GM12801 (cell line): ENCODE results near the gene ALS2CL.

Source experiments
- TF ChIP-seq, protein P1 (sequence below): IDR thresholded peaks from one replicate; pipeline ENCODE4 v1.5.1; 2011; ENCODE audit warnings: control low read depth; ENCODE audit not compliant: insufficient read length; ENCODE audit errors: extremely low read depth

Gene ALS2CL, protein sequence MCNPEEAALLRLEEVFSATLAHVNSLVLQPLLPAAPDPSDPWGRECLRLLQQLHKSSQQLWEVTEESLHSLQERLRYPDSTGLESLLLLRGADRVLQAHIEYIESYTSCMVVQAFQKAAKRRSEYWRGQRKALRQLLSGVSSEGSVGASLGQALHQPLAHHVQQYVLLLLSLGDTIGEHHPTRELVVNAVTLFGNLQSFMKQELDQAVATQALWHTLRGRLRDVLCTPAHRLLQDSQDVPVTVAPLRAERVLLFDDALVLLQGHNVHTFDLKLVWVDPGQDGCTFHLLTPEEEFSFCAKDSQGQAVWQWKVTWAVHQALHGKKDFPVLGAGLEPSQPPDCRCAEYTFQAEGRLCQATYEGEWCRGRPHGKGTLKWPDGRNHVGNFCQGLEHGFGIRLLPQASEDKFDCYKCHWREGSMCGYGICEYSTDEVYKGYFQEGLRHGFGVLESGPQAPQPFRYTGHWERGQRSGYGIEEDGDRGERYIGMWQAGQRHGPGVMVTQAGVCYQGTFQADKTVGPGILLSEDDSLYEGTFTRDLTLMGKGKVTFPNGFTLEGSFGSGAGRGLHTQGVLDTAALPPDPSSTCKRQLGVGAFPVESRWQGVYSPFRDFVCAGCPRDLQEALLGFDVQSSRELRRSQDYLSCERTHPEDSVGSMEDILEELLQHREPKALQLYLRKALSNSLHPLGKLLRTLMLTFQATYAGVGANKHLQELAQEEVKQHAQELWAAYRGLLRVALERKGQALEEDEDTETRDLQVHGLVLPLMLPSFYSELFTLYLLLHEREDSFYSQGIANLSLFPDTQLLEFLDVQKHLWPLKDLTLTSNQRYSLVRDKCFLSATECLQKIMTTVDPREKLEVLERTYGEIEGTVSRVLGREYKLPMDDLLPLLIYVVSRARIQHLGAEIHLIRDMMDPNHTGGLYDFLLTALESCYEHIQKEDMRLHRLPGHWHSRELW

DNA sequence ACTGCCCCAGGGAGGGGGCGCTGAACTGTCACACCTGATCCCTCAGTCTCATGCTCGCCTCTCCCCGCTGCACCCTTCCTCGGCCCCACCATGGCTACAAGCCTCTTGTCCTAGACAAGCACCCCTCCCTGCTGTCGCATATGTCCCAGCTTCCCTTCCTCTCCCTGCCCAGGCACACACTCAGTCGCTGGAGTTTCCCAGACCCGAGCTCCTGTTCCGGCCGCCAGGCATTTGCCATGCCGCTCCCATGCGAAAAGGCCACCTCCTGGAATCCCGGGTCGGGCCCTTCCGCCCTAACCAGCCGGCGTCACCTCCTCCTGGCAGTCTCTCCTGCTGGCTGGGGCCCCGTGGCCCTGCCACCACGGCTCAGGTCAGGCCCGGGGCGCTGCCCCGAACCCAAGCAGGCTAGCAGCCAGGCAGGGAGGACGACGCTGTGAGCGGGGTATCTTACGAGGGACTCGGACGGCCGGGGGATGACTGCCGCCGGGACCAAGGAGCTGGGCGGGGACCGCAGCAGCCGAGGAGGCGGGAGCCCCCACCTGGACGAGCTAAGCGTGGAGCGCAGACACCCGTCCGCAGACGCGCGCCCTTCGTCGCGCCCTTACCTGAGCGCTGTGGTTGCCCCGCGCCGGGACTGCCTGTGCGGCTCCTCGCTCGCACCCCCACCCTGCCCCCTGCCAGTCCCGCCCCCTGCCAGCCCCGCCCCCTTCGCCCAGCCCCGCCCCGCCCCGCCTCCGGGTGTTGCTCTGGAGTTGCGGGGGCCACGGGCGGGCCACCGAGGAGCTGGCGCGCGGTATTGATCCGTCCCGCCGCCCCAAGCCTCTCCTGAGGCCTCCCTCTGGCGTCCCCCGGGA, at the start of gene ALS2CL:
Gene ALS2CL (minus strand): TSS at position 642 of the 854 bp plus-strand sequence. CDS start 4,239 bp downstream, outside the sequence.
- TF ChIP-seq, protein P1, sequence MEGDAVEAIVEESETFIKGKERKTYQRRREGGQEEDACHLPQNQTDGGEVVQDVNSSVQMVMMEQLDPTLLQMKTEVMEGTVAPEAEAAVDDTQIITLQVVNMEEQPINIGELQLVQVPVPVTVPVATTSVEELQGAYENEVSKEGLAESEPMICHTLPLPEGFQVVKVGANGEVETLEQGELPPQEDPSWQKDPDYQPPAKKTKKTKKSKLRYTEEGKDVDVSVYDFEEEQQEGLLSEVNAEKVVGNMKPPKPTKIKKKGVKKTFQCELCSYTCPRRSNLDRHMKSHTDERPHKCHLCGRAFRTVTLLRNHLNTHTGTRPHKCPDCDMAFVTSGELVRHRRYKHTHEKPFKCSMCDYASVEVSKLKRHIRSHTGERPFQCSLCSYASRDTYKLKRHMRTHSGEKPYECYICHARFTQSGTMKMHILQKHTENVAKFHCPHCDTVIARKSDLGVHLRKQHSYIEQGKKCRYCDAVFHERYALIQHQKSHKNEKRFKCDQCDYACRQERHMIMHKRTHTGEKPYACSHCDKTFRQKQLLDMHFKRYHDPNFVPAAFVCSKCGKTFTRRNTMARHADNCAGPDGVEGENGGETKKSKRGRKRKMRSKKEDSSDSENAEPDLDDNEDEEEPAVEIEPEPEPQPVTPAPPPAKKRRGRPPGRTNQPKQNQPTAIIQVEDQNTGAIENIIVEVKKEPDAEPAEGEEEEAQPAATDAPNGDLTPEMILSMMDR = no peak

DNA sequence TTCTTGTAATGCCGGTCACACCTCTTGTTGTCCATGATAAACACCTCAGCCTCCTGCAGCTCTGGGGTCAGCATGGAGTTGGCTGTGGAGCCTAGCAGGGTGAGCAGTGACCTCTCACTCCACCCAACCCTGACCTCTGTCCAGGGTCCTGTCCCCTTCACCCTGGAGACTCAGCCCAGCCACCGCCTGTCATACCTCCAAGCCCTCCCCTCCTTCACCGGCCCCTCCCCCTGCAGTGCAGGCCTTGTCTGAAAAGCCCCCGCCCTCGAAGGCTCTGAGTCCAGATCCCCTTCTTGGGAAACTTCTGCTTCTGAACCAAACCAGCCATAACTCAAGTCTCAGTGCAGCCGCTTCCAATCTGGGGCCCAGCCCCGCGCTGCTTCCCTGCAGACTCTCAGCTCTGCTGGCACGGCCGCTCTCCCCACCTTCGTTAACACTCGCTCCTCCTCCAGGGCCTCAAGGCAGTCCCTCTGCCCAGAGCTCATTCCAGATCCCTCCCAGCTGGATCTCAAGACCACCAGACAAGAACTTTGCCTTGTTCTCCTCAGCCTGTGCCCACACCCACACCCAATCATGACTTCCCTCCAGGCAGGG, 49.6 kb upstream of the ALS2CL start:
- TF ChIP-seq, protein P1 = no peak

DNA sequence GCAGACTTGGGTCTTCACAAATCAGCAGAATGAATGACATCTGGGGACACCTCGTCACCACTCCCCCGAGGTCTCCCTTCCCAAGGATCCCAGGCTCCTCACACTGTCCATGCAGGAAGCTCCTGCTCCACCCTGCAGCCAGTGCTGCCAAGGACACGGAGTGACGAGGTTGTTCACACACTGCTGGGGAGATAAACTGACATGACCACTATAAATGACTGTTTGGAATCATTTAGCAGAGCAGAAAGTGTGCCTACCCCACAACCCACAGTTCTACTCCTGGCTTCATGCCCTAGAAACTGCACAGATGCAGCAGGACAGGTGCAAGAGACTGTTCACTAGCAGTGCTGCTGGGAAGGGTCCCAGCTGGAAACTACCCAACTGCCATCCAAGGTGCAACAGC, 43.9 kb upstream of the ALS2CL start:
- TF ChIP-seq, protein P1 = no peak

DNA sequence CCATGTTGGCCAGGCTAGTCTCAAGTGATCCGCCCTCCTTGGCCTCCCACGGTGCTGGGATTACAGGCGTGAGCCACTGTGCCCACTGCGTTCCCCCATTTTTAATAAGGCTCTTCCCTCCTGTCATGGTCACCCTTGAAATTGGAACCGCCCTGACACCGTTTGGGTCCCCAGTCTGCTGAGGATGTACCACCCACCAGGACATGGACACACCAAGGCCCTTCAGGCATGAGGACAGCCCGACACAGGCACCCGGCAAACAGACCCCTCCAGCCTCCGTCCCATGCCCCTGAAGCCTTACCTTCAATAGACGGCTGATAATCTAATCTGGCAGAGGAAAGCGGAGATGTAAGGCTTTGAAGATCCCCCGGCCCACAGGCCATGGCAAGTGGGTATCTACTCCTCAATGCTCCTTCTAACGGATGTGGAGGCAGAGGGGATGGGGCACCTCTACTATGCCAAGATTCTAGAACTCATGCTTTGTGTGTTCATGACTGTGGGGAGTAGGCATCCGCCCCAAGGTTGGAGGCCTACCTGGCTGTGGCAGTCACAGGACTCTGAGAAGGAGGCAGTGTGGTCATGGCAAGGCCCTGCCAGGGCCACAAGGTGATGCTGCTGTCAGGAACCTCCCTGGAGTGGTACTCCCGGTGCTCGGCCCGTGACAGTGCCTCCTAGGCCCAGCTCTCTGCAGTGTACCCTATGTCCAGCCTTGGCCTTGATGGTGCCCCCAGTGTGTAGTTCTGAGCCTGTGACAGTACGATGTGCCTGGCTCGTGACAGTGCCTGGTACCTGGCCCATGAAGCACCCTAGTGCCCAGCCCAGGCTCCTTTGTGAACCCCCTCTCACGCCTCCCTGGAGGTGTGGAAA, 42.8 kb upstream of the ALS2CL start:
- TF ChIP-seq, protein P1 = no peak

DNA sequence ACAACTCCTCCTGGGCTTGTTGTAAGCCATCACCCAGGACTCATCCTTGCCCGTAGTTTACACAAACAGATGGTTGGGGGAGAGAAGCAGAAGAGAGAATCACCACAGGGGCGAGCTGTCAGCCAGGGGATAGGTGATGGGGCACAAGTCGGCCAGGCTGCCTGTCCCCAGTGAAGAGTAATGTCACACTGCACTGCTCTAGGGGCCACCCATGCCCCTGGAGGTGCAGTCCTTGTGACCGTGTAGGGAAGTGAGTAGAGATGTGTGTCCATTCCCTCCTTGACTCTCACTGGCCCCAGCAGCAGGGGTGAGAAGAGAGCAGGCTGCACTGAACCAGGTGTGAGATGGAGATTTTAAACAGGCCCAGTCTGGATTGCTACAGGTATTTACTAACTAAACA, 41.3 kb upstream of the ALS2CL start:
- TF ChIP-seq, protein P1 = no peak

DNA sequence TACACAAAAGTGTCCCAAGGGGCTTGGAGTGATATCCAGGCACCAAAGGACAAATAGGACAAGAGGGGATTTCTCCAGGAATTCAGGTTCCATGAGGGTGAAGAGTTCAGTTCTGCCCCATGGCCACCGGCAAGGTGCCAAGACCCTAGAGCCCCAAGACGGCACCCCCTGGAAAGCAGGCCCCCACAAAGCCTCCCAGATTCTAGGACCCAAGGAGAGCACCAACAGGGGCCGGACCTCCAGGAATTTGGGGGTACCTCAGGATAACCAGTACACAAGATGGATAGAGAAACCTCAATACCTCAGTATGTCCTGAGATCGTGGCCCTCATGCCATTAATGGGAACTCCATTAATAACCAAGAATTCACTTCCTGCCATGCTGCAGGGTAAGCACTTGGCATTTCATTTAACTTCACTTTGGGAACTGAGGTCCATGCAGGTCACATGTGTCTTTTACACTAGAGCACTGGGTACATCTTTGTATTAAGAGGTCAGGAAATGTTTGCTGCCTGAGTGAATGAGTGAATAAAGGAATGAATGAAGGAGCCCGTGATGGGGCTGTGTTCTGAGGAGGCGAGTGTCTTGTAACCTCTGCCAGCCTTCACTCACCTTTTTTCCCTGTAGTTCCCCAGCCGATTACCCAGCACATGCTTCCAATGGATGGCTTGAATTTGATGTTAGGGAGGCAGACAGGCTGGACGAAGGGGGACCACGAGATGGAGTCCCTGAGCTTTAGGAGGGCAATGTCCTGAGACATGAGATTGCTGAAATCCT, 39.7 kb upstream of the ALS2CL start:
- TF ChIP-seq, protein P1 = no peak
